Gastroesophageal sphincter (tissue), 3 donors: Measurements from ENCODE around the gene FAM53B.

ENCODE experiments used
- EP300 ChIP-seq: sonication (generic); formaldehyde crosslinking; IDR thresholded peaks from one replicate; pipeline ENCODE4 v1.6.1; 2017; ENCODE audit warnings: antibody characterized with exemption, mild to moderate bottlenecking
- POLR2A ChIP-seq, 2 donors: fragments of 450-650 bp; IDR thresholded peaks; one replicate each; pipeline ENCODE4 v1.6.1; 2017; ENCODE audit warnings: antibody characterized with exemption in 2 of 2, mild to moderate bottlenecking in 2 of 2, moderate library complexity in 1 of 2
- TF ChIP-seq, protein P1 (sequence below), 4 experiments: fragments of 200-600 bp in 2 of 4; fragments of 450-650 bp in 2 of 4; sonication (generic) in 1 of 4; IDR thresholded peaks; one replicate each; pipeline ENCODE4 v1.5.1; 2017 to 2019; ENCODE audit warnings: antibody characterized with exemption in 4 of 4, mild to moderate bottlenecking in 2 of 4, moderate library complexity in 2 of 4

DNA sequence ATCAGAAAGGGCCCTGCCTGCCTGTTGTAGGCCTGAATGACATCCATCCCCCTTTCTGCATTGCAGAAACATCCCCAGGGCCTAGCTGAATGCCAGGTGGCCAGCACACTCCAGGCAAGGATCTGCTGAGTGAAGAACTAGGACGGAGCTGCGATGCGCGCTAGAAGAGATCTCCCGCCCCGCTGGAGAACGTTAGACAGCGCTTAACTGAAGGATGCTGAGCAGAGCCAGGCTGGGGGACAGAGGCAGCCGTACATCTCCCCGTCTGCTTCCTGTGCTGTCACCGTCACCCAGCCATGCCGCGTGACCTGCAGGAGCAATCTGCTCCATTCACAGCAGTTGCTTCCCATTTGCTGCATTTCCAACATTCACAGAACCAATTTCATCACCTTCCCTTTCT, 73.3 kb downstream of the FAM53B start:
- TF ChIP-seq, protein P1, sequence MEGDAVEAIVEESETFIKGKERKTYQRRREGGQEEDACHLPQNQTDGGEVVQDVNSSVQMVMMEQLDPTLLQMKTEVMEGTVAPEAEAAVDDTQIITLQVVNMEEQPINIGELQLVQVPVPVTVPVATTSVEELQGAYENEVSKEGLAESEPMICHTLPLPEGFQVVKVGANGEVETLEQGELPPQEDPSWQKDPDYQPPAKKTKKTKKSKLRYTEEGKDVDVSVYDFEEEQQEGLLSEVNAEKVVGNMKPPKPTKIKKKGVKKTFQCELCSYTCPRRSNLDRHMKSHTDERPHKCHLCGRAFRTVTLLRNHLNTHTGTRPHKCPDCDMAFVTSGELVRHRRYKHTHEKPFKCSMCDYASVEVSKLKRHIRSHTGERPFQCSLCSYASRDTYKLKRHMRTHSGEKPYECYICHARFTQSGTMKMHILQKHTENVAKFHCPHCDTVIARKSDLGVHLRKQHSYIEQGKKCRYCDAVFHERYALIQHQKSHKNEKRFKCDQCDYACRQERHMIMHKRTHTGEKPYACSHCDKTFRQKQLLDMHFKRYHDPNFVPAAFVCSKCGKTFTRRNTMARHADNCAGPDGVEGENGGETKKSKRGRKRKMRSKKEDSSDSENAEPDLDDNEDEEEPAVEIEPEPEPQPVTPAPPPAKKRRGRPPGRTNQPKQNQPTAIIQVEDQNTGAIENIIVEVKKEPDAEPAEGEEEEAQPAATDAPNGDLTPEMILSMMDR (IDR thresholded peaks at IDR 0.05), result no peak
- TF ChIP-seq POLR2A (IDR thresholded peaks at IDR 0.05) (no peak), EP300 (no peak)
